HG03442 (cell line): Measurements from ENCODE around the gene CCDC107.

ENCODE experiments used
- ATAC-seq: cut with Tn5 transposase; IDR thresholded peaks from one replicate; pipeline ENCODE4 v1.9.1; 2021; ENCODE audit warnings: mild to moderate bottlenecking, moderate library complexity; ENCODE audit not compliant: unreplicated experiment

CCDC107 gene

DNA sequence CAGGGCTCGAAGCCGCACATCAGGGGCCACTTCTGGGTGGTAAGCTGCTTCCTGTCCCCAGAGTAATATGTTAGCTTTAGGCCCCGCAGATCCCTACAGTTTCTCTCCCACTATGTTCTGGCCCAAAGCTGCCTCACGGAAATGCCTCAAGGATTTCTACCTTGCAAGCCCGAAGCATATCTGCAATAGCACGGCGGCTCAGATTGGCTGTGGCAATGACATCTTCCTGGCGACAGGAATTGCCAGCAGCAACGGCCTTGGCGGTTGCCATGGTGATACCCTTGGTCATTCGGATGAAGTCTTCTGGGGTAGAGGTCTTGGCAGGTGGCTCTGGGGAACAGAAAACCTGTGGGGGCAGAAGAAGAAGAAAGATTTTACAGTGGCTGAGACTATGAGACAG is 41.9 kb downstream of the CCDC107 start:
- no peak for ATAC-seq

DNA sequence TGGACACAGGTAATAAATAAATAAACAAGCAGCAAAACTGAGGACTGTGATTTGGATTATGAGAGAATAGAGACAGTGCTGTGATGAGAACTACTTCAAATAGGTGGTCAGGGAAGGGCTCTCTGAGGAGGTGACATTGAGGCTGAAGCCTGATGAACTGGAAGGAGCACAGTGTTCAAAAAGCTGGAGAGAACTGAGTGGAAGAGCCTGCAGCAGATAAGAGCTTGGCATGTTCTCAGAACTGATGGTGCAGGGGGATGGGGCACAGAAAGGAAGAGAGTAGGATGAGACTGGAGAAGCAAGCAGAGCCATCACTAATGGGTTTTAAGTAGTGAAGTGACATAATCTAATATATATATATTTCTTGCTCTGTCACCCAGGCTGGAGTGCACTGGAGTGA is 42.9 kb downstream of the CCDC107 start:
- no peak for ATAC-seq

DNA sequence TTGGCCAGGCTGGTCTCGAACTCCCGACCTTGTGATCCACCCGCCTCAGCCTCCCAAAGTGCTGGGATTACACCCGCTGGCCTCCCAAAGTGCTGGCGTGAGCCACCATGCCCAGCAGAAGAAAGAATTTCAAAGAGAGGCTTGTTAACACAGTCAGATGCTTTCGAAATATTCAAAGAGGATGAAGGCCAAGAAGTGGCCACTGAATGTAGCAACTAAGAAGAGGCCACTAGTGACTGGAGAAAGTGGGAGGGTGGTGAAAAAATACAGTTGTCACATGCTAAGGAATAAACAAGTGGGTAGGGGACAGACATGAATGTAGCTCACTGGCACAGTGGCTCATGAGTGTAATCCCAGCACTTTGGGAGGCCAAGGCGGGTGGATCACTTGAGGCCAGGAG is 44.6 kb downstream of the CCDC107 start:
- ATAC-seq = no peak

DNA sequence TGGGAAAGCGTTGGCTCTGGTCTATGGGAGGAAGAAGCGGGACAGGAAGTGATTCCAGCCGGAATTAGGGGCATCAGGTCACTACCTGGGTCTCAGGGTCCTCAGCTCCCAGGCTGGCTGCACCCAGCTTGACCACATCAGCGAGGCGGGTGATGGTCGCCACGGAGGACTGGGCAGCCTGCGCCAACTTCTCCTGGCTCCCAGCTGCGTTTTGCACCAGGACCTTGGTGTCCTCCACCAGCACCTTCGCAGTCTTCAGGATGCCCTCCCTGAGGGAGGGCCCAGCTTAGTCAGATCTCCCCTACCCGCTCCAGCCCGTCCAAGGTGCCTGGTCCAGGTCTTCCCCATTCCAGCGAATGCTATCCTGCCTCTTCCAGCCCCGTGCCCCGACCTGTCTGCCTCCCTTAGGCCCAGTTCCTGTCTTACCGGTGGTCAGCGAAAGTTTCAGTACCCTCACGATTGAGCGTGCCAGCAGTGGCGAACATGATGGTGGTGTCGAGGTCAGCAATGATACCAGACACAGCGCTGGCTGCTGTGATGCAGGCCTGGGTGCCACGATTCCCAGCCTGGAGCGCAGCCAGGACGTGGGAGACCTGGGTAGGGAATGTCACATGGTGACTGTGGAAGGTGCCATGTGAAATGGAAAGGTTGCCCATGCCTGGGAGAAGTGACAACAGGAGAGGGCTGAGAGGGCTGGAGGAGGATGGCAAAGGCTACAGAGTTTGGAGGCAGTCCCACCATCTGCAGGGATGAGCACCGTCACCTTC is 46.0 kb downstream of the CCDC107 start:
- no peak for ATAC-seq

DNA sequence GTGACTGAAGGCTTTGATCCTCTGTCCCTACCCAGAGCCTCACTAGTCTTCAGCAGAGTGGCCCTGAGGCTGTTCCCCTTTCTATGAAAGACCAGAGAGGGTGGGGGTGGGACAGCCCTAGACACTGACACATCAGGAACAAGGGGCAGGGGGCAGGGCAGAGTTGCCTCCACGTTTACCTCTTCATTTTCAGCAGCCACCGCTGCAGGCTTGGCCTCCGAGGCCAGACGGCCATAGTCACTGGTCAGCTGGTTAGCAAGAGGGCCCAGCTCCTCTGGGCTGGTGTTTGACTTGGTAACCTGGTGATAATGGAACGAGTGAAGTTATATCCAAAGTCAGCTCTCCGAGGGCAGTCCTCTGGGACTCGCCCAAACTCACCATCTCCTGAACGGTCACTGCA is 47.3 kb downstream of the CCDC107 start:
- no peak for ATAC-seq

DNA sequence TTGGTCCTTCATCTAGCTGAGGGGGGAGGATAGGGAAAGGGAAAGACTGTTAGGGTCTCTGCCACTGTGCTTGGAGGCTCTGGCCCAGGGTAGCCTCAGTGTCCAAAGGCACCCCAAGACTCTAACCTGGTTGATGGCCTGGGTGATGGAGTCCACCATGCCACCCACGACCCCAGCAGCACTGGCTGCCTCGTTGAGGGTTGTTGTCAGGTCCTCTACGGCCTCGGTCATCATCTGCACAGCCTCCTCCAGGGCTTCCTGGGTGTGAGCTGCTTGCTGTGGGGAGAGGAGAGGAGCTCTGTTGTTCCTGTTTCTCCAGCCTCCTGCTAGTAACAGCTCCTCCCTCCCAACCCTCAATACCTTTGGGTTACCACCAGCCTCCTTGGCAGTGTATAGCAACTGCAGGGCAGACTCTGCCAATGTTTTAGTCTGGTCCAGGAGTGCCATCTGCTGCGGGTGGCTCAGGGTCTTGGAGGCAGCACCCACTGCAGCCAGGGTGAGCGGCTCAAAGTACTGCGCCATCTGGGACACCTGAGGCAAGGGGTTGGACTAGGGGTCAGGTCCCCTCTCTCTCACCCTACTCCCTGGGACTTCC is 47.8 kb downstream of the CCDC107 start:
- no peak for ATAC-seq

DNA sequence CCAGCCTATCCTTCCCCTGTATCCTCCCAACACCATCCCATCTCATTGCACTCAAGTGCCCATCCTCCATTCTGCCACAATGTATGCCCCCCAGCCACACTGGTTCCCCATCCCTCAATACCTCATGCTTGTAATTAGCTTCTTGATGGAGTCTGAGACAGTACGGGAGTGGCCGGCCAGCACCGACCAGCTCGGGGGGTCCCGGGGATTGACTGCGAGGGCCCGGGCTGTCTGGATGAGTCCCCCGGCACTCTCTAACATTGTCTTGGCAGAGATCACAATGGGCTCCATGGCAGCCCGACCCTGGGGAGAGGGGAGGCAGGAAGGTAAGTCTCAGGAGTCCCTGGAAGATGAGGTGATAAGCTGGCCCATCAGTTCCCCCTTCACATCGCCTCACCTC is 48.9 kb downstream of the CCDC107 start:
- no peak for ATAC-seq

DNA sequence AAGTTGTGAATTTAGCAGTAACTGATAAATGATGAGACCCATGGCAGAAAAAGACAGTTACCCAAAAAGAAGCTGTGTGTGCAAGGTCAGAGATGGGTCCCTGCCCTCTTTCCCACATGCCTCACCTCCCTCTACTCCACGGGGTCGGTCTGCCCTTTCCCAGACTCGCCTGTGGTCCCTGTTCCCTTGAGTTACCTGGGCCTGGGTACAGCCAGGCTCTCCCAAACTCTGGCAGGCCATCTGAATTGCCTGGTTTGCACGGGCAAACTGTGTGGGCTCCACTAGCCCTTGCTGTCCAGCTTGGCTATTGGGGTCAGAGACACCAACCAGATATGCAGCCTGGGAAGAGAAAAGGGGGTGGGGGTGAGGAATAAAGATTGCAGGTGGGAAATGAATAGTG is 50.1 kb downstream of the CCDC107 start:
- no peak for ATAC-seq

DNA sequence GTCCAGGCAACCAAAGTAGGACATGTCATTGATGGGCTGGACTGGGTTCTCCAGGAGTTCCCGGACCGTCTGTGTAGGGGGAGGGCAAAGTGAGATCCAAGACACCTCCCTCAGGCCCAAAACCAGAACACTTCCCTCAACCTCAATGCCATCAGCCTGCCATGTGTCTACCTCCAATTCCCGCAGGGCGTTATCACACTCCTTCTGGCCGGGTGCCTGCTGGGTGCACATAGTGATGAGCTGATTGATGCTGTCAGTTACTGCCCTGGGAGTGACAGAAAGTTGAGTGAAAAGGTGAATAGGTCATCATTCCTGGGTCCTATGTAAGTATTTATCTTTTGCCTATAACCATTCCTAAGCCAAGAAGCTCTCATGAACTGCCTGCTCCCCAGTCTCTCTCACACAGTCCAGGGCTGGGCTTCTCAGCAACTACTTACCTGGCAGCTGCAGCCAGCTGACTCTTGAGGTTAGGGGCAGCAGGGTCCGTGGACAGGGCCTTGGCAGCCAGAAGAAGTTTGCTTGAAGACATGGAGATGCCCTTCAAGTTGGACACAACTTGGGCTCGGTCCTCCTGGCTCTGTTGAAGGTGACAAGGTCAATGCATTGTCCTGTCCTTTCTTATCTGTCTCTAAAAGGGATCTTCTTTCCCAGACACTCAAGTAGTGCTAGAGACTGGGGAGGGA is 52.9 kb downstream of the CCDC107 start:
- no peak for ATAC-seq
